Natural killer cell (primary cell): ENCODE measurements around the gene UBE2QL1. TPM values are rescaled to one million over a fixed set of nuclear protein-coding genes. Genes with fewer than 3 reads are reported as not detected.

Experiments used
- ATAC-seq, 3 donors: fragments of 150-1000 bp in 2 of 3; fragments of 200-7000 bp in 1 of 3; cut with Tn5 transposase; 1 replicate in 1 of 3; 2 replicates in 2 of 3; pipeline ENCODE4 v1.10.0; 2021; ENCODE audit warnings: mild to moderate bottlenecking in 2 of 3, moderate library complexity in 2 of 3
- DNase-seq, 2 donors: peaks; one replicate each; pipeline versions ENCODE4 v3.0.0 to v3.0.0-alpha.2; 2013 to 2021; ENCODE audit warnings: mixed read lengths in 1 of 2
- H3K27ac ChIP-seq: one replicate; pipeline ENCODE4 v1.5.1; 2013; ENCODE audit warnings: mild to moderate bottlenecking, low read length
- H3K27me3 ChIP-seq: one replicate; pipeline ENCODE4 v1.6.1; 2013; ENCODE audit warnings: low read length; ENCODE audit not compliant: control insufficient read depth, insufficient read depth
- H3K36me3 ChIP-seq: one replicate; pipeline ENCODE4 v1.6.1; 2013; ENCODE audit warnings: low read length; ENCODE audit not compliant: control insufficient read depth, insufficient read depth
- H3K4me1 ChIP-seq: one replicate; pipeline ENCODE4 v1.6.1; 2013; ENCODE audit warnings: low read length; ENCODE audit not compliant: control insufficient read depth, insufficient read depth
- H3K4me3 ChIP-seq: one replicate; pipeline ENCODE4 v1.5.1; 2013; ENCODE audit warnings: low read length
- H3K9me3 ChIP-seq: one replicate; pipeline ENCODE4 v1.6.1; 2013; ENCODE audit warnings: low read length; ENCODE audit not compliant: control insufficient read depth, insufficient read depth
- H3K27ac Mint-ChIP-seq, 2 donors: one replicate each; pipeline ENCODE4 v1.8.0; 2022; ENCODE audit warnings: mild to moderate bottlenecking in 2 of 2, mixed read lengths in 2 of 2, moderate library complexity in 1 of 2
- H3K27me3 Mint-ChIP-seq, 2 donors: one replicate each; pipeline ENCODE4 v1.8.0; 2022; ENCODE audit warnings: low read depth in 2 of 2, mixed read lengths in 2 of 2
- H3K36me3 Mint-ChIP-seq: one replicate; pipeline ENCODE4 v1.8.0; 2022; ENCODE audit warnings: mixed read lengths
- H3K4me1 Mint-ChIP-seq, 2 donors: one replicate each; pipeline ENCODE4 v1.8.0; 2022; ENCODE audit warnings: mixed read lengths in 2 of 2
- H3K4me3 Mint-ChIP-seq: one replicate; pipeline ENCODE4 v1.8.0; 2022; ENCODE audit warnings: mild to moderate bottlenecking, moderate library complexity, mixed read lengths
- H3K9me3 Mint-ChIP-seq, 2 donors: one replicate each; pipeline ENCODE4 v1.8.0; 2022; ENCODE audit warnings: mixed read lengths in 2 of 2
- CTCF ChIP-seq: fragments of 200-600 bp; IDR thresholded peaks from one replicate; pipeline ENCODE4 v1.8.0; 2022; ENCODE audit warnings: antibody characterized with exemption
- WGBS: methylation state at CpG from one replicate; pipeline ENCODE4 v1.1.7; 2013; ENCODE audit warnings: missing lambda C conversion rate; ENCODE audit not compliant: insufficient coverage; 5-methylcytosine and 5-hydroxymethylcytosine counted together
- intact Hi-C: fragments of 100-400 bp; cut with micrococcal nuclease; formaldehyde crosslinking; loops from one replicate; pipeline ENCODE4 v1.14.2; 2022
- total RNA-seq, 4 donors: library from RNA; stranded (reverse); fragments of 120-200 nt in 1 of 4; gene quantifications; one replicate each; pipeline versions ENCODE4 v1.2.3 to v1.2.4, GENCODE V29; 2013 to 2022

UBE2QL1 gene
- total RNA-seq, 3 donors from 2014 or later (not counting 1 experiment from before 2014, with no cell fraction given) = not detected

- Mint-ChIP-seq H3K9me3 (no peaks in the 10 kb centered on the region), H3K36me3 (no peaks in the 10 kb centered on the region), H3K4me3 (no peak overlapping the region), H3K27ac (no peak overlapping the region), H3K4me1 (no peaks in the 10 kb centered on the region), H3K27me3 (peaks cover 13 to 33% of the 10 kb centered on the region in 2 donors)
- Histone ChIP-seq H3K9me3 (no peaks in the 10 kb centered on the region), H3K27me3 (no peaks in the 10 kb centered on the region), H3K36me3 (no peaks in the 10 kb centered on the region), H3K4me3 (no peak overlapping the region), H3K27ac (no peak overlapping the region), H3K4me1 (no peaks in the 10 kb centered on the region)
- intact Hi-C loops = no loop called here
- WGBS = 83% methylated on average over 8 of the region's 8 CpGs
- DNase-seq = no peak
- TF ChIP-seq CTCF = no peak
- no peak for ATAC-seq
Observed at GRCh38 chr5:6424110-6424659, 24.5 kb upstream of the UBE2QL1 start.

GRCh38 chr5:6424700-6425099 is 24.0 kb upstream of the UBE2QL1 start:
- ATAC-seq (no peak), DNase-seq (no peak)
- H3K36me3 ChIP-seq = no peaks in the 10 kb centered on the region
- H3K4me3 ChIP-seq = no peak overlapping the region
- H3K27ac ChIP-seq = no peak overlapping the region
- no peaks in the 10 kb centered on the region for H3K27me3 ChIP-seq
- H3K4me1 ChIP-seq = no peaks in the 10 kb centered on the region
- no peak for TF ChIP-seq CTCF
- H3K9me3 Mint-ChIP-seq = no peaks in the 10 kb centered on the region
- H3K4me3 Mint-ChIP-seq = no peak overlapping the region
- no peaks in the 10 kb centered on the region for H3K4me1 Mint-ChIP-seq
- intact Hi-C loops = no loop called here
- H3K9me3 ChIP-seq = no peaks in the 10 kb centered on the region
- H3K27me3 Mint-ChIP-seq = peaks cover 13 to 33% of the 10 kb centered on the region in 2 donors
- H3K36me3 Mint-ChIP-seq = no peaks in the 10 kb centered on the region
- no peak overlapping the region for H3K27ac Mint-ChIP-seq

- Histone ChIP-seq H3K36me3 (no peaks in the 10 kb centered on the region), H3K27me3 (peaks cover 4% of the 10 kb centered on the region), H3K9me3 (no peaks in the 10 kb centered on the region), H3K4me3 (no peak overlapping the region), H3K27ac (no peak overlapping the region), H3K4me1 (no peaks in the 10 kb centered on the region)
- ATAC-seq (no peak), DNase-seq (no peak)
- Mint-ChIP-seq H3K9me3 (no peaks in the 10 kb centered on the region), H3K27ac (no peak overlapping the region), H3K27me3 (peaks cover 6 to 15% of the 10 kb centered on the region in 2 donors), H3K4me1 (no peaks in the 10 kb centered on the region), H3K4me3 (no peak overlapping the region), H3K36me3 (no peaks in the 10 kb centered on the region)
- intact Hi-C loops = no loop called here
- TF ChIP-seq CTCF = no peak
- WGBS = 92% methylated on average over 4 of the region's 4 CpGs
Observed at GRCh38 chr5:6427694-6428093, 21.0 kb upstream of the UBE2QL1 start.

GRCh38 chr5:6430418-6431028 is 18.1 kb upstream of the UBE2QL1 start:
- no peaks in the 10 kb centered on the region for H3K4me1 Mint-ChIP-seq
- no peaks in the 10 kb centered on the region for H3K36me3 Mint-ChIP-seq
- H3K36me3 ChIP-seq = no peaks in the 10 kb centered on the region

More at GRCh38 chr5:6430418-6431028, 18.1 kb upstream of the UBE2QL1 start:
- DNase-seq = no peak
- intact Hi-C loops = no loop called here
- WGBS = 82% methylated on average over 9 of the region's 10 CpGs
- H3K9me3 Mint-ChIP-seq = no peaks in the 10 kb centered on the region
- peaks cover 4% of the 10 kb centered on the region for H3K27me3 ChIP-seq
- H3K27ac ChIP-seq = no peak overlapping the region
- TF ChIP-seq CTCF = no peak
- no peak overlapping the region for H3K4me3 ChIP-seq
- no peaks in the 10 kb centered on the region for H3K4me1 ChIP-seq
- no peaks in the 10 kb centered on the region for H3K9me3 ChIP-seq
- H3K27ac Mint-ChIP-seq = no peak overlapping the region
- peaks cover 13 to 20% of the 10 kb centered on the region in 2 donors for H3K27me3 Mint-ChIP-seq
- no peak for ATAC-seq
- no peak overlapping the region for H3K4me3 Mint-ChIP-seq
